HG02571 (cell line): ENCODE data around the gene TAS2R50.
"Not testable (repeated sequence)": the region's sequence is repeated elsewhere in the genome, so short reads cannot be mapped to it uniquely, and the experiment has no call there.

Source experiments
- ATAC-seq: cut with Tn5 transposase; IDR thresholded peaks from one replicate; pipeline ENCODE4 v1.9.1; 2021; ENCODE audit warnings: mild to moderate bottlenecking, moderate library complexity; ENCODE audit not compliant: unreplicated experiment

The TAS2R50 gene, protein sequence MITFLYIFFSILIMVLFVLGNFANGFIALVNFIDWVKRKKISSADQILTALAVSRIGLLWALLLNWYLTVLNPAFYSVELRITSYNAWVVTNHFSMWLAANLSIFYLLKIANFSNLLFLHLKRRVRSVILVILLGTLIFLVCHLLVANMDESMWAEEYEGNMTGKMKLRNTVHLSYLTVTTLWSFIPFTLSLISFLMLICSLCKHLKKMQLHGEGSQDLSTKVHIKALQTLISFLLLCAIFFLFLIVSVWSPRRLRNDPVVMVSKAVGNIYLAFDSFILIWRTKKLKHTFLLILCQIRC

DNA sequence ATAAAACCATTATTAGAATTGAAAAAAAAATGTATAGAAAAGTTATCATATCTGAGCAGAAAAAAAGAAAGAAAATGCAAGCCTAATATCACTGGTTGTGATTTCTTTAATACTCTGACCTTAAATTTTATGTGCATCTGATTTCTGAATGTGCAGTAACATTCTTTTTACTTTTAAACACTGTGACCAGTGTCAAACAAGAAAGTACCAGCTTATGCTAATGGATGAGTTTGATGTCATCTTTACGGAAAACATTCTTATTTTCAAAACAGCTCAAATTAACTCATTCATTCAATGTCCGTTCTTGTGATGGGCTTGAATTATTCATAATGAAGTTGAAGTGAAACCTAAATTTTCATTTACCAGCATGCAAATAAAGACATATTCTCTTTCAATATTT, at the start of gene TAS2R50:
Gene TAS2R50, minus strand, starts transcription at position 101 of the 400 bp plus-strand sequence. Its CDS starts 52 bp downstream, at position 49.
- ATAC-seq, result no peak

DNA sequence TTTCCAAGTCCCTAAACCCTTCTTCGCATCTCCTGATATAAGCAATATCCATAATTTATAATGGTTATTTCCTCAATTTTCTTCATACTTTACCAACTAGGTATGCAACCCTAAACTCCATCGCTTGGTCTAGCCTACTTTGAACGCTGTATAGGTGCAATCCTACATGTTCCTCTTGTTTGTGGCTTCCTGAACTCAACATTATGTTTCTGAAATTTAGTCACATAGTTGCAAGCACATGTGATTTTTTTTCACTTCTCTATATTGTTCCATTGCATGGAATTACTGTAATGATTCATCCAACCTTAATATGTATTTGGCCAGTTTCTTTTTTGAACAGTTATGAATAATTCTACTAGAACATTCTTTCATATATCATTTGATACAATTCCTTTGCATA, 47.2 kb upstream of the TAS2R50 start:
- ATAC-seq, result not testable (repeated sequence)

DNA sequence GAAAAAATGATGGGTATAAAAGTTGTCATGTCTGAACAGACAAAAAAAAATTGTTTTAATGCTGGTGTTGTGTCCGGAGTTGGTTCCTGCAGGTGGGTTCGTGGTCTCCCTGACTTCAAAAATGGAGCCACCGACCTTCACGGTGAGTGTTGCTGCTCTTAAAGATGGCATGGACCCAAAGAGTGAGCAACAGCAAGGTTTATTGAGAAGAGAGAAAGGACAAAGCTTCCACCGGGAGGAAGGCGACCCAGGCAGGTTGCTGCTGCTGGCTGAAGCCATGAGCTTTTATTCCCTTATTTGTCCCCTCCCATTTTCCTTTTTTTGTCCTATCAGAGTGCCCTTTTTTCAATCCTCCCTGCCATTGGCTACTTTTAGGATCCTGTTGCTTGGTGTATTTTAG, 44.6 kb upstream of the TAS2R50 start, which contains the start of gene TAS2R31:
Gene TAS2R31, minus strand, starts transcription at position 101 of the 400 bp plus-strand sequence. Its CDS starts 72 bp downstream, at position 29.
- no peak for ATAC-seq

DNA sequence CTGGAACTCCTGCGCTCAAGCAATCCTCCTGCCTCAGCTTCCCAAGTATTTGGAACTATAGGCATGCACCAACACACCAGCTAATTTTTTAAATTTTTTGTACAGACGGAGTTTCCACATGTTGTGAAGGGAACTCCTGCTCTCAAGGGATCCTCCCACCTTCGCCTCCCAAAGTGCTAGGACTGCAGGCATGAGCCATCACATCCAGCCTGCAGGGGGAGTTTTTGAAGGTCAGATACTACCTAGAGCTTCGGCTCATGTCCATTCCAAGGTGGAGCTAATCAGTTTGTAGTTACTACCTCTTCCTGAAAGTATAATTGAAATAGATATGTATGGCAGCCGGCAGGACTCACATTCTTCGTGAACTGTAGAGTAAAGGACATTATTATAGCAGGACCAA, 39.4 kb upstream of the TAS2R50 start:
- ATAC-seq, result no peak

DNA sequence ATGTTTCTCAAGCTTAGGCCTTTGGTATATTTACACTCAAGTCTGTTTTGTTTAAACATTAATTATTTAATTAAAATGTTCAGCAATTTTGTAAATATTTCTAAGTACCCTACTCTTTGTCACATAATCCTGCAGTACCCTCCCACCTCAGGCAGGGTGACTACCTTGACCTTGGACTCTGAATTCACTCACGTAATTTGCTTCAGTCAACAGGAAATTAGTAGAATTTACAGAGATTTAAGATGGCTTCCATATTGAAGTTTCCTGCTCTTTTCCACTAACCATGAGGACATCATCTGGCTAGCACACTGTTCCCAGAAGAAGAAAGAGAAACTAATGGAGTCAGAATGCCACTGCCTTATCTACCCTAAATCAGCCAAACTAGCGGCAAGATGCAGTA, 36.7 kb upstream of the TAS2R50 start:
- no peak for ATAC-seq

DNA sequence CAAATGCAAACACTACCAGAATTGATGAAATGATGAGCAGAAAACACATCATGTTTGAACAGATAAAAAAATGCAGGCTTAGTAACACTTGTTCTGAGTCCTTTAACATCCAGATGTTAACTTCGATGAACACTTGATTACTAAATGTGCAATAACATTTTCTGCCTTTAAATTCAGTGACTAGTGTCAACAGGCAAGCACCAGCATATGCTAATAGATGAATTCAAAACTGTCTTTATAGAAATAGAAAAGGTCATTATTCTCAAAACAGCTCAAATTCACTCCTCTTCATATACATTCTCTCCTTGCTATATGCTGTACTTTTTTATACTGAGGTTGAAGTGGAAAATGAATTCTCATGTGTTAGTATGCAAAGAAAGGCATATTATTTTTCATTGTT, 35.8 kb upstream of the TAS2R50 start, which contains the start of gene TAS2R19:
Gene TAS2R19, minus strand, starts transcription at position 101 of the 400 bp plus-strand sequence. Its CDS starts 49 bp downstream, at position 52.
- ATAC-seq, result no peak

DNA sequence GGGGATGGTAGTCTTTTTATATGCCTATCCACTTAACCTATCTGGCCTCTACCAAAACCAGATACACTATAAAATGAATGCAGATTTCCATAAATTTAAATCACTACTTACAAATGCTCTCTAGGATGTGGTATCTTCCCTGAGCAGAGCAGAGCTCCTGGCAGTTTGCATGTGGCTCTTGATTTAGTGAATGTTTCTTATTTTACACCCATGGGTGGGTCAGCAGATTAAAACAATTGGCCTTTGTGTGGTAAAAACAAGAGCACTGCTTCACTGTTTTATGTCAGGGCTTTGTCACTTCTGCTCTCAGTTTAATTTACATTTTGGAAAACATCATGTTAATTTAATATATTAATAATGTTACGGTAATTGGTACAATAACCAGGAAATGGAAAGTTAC, 30.2 kb upstream of the TAS2R50 start:
- no peak for ATAC-seq

DNA sequence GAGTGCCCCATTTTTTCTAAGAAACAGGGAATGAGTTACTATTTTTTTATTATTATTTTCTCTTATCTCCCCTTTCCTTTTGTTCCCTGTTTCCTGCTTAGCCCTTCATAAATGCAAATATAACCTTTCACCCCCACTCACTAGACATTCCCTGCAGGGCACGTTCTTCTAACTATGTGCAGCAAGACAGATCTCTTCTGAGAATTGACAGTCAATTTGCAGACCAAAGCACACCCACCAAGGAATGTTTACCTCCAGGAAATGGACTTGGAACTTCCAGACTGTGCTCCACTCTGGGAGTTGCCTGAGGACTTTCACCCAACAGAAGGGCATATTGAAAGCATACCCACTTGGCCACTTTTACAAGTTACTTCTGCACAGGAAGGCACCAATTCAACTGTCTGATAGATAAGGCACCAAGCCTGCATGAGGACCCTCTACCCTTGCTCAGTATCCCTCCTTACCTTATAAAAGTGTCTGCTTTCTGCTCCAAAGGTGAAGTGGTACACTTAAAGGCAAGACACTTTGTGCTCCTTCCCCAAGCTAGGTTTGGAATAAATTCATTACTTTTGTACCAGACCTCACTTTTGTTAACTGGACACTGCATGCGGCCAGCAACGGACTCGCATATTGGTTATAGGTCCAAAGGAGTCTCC, 29.2 kb upstream of the TAS2R50 start:
- no peak for ATAC-seq

DNA sequence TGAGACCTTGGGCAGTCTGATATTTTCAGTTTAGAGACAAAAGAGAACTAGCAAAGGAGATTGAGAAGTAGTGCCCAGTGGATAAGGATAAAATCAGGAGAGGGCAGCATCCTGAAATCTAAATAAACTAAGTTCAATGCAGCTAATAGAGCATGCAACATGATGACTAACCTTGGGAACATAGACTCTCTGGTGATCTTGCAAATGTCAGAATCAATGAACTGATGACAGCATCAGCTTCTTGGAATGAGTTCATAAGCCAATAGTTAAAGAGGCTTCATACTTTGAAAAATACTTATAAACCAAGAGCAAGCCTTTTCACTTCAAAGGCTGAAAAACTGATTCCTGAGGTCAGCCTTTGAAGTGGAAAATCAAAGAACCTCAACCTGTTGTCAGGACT, 27.5 kb upstream of the TAS2R50 start:
- ATAC-seq, result no peak

DNA sequence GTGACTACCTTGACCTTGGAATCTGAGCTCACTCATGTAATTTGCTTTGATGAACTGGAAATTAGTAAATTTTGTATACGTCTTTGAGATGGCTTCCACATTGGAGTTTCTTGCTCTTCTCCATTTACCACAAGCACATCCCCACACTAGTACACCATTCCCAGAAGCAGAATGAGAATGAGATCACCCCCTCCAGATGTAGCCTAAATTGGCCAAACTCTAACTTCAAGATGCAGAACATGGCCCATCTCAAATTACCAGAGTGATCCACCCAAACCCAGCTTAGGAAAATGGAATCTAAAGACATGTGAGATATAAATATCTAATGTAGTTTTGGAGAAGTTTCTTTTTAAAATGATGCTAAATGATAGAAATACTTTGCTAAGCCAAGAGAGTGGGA, 20.9 kb upstream of the TAS2R50 start:
- no peak for ATAC-seq

DNA sequence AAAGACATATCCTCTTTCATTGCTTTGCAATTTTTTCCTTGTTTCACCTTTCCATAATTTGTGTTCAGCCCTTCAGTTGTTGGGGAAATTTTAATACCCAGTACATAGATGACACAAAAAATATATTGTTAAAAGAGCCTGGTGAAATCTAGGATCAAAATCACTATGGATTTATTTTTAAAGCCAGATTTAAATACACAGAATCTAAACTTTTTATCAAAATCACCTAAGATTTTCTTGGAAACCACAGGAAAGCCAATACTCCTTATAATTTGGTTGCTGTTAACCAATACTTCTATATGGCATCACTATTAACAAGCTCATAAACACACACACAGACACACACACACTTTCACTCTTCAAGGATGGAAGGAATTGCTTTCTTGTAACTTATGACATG, 11.5 kb upstream of the TAS2R50 start, which contains the start of gene TAS2R20:
Gene TAS2R20, minus strand, starts transcription at position 101 of the 400 bp plus-strand sequence. CDS start 429 bp downstream, outside the sequence.
- ATAC-seq, result no peak

DNA sequence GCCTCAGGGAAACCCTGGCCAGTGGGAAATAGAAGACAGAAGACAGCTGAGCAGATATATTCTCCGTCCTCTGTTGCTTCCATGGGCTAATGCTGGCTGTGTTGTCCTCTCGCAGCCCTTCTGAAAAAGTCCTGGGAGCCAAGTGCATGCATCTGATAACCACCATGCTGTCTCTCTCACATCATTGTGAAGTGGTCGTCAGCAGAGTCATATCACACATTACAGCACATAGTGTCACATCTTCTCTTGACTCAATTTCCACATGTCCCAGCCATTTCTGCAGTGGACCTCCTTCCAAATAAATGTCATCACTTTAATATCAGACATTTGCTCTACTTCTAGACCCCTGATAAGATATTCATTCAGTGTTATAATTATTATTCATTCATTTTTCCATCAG, 7.6 kb upstream of the TAS2R50 start:
- no peak for ATAC-seq

DNA sequence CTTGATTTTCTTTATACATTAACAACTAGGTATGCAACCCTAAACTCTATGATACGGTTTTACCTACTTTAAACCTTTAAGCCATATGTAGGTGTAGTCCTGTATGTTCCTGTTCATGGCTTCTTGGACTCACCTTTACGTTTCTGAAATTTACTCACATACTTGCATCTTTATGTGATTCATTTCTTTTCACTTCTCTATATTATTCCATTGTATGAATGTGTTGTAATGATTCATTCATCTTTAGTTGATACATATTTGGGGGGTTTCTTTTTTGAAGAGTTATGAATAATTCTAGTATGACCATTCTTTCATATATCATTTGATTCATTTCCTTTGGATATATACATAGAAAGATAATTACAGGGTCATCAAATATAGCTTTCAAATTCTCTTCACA, 2.4 kb upstream of the TAS2R50 start:
- ATAC-seq, result no peak

DNA sequence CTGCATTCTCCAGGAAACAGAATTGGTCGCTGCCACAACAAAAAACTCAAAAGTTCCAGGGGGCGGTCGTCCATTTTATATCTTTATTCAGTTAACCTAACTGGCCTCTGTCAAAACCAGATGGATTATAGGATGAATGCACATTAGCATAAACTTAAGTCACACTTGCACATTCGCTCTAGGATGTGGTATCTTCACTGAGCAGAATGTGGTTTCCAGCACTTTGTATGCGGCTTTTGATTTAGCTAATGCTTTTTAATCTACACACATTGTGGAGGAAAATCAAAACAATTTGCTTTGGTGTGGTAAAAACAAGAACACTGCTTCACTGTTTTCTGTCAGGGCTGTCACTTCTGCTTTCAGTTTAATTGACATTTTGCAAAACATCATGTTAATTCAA, 4.5 kb downstream of the TAS2R50 start:
- ATAC-seq, result no peak

DNA sequence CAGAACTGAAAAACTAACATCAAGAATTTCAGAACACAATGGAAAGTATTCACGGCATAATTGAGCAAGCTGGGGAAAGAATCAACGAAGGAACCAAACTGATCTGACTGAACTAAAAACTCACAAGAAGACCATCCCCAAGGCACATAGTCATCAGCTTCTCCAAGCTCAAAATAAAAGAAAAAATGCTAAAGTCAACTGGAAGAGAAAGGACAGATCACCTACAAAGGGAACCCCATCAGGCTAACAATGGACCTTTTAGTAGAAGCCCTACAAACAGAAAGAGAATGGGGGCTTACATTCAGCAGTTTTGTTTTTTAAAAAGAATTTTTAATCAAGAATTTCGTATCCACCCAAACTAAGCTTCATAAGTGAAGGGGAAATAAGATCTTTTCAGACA, 11.7 kb downstream of the TAS2R50 start:
- ATAC-seq, result no peak

DNA sequence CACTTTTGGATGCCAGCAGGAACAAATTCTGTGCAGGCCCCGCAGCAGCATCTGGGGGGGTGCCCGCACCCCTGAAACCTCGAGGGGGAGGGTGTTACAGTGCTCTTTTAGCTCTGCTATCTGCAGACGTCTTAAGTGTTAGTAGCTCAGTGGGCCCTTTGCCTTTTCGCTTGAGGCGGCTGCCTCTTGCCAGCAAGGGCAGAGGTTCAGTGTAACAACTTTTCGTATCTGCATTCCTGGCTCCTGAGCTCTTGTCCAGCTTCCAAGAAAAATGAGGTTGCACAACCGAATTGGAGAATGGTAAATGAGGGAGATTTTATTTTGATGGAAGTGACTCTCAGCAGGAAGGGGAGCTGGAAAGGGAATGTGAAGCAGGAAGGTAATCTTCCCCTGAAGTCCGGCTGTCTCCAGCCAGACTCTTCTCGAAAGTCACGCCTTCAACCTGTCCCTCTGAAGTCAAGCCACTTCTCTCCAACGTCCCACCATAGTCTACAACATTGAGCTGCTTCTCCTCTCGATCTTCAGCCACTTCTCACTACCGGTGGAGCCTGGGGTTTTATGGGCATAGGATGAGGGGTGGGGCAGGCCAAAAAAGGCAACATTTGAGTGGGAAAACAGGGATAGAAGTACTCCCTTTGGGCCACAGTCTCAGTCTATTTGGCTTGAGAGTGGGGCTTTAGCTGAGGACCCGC, 17.8 kb downstream of the TAS2R50 start:
- no peak for ATAC-seq

DNA sequence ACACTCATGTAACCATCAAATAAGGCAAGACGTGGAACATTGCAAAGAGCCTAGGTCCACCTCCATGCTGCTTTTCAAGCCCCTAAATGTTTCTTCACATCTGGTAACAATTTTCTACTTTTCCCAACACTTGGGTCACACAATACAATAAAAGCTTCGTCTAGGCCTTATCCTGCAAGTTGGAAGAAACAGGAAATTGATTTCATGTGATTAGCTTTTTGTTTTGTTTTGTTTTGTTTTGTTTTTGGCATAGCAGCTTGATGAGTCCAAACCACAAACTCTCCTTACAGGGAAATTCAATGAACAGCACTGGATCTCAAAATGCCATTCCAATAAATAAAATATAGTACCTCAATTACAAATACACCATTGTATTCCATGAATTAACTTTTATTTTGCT, 19.3 kb downstream of the TAS2R50 start:
- ATAC-seq, result no peak

DNA sequence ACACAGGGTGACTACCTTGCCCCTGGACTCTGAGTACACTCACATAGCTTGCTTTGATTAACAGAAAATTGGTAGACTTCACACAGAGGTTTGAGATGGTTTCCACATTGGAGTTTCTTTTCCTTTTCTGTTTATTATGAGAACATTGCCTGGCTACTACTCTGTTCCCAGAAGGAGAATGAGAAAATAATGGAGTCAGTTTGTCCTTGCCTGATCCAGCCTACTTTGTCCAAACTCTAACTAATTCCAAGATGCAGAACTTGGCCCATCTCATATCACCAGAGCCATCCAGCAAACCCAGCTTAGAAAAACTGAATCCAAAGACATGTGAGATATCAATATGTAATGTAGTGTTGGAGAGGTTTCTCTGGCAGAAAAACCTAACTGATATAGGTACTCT, 20.4 kb downstream of the TAS2R50 start:
- no peak for ATAC-seq

DNA sequence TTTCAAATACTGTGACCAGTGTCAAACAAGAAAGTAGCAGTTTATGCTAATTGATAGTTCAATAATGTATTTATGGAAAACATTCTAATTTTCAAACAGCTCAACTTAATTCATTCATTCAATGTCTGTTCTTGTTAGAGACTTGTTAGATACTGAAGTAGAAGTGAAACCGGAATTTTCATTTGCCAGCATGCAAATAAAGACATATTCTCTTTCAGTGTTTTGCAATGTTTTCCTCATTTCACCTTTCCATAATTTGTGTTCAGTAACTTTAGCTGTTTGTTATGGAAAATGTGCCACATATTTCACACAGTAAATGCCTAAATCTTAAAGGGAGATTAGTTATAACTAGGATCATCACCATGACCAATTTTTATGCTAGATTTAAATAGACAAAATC, 21.2 kb downstream of the TAS2R50 start:
- ATAC-seq, result no peak

DNA sequence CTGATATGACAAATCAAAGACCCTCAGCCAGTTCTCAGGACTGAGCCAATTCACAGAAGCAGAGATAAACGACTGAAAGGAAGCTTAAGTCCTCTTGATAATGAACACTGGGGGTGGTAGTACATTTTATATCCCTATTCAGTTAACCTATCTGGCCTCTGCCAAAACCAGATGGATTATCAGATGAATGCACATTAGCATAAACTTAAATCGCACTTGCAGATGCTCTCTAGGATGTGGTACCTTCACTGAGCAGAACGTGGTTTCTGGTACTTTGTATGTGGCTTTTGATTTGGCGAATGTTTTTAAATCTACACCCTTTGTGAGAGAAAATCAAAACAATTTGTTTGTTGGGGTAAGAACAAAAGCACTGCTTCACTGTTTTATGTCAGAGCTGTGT, 26.5 kb downstream of the TAS2R50 start:
- ATAC-seq, result no peak

DNA sequence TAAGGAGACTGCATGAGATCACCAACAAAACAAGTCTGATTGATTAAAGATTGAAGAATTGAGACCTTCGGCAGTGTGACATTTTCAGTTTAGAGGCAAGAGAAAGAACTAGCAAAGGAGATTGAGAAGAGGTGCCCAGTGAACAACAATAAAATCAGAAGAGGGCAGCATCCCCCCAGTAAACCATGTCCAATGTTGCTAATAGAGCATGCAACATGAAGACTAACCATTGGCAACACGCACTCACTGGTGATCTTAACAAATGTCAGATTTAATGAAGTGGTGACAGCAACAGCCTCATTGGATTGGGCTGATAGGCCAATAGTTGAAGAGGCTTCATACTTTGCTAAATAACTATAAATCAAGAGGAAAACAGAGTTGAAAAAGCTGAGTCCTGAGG, 26.9 kb downstream of the TAS2R50 start:
- no peak for ATAC-seq

DNA sequence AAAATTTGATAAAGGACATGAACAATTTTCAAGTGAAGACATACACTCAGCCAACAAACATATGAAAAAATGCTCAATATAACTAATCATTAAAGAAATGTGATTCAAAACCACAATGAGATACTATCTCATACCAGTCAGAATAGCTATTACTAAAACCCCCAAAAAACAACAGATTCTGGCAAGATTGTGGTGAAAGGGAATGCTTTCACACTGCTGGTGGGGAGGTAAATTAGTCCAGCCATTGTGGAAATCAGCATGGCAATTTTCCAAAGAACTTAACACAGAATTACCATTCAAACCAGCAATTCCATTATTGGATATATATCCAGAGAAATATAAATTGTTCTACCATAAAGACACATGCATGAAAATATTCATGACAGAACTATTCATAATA, 29.0 kb downstream of the TAS2R50 start:
- no peak for ATAC-seq
